GM12878 (cell line): ENCODE results near the gene FCRL6. TPM values are rescaled to one million over a fixed set of nuclear protein-coding genes. Genes with fewer than 3 reads are reported as not detected.

Experiments used
- ATAC-seq: fragments of 200-7000 bp; cut with Tn5 transposase; 3 replicates; pipeline ENCODE4 v1.9.1; 2020; ENCODE audit warnings: mild to moderate bottlenecking, moderate library complexity
- BruUV-seq: library from RNA; stranded (reverse); fragments of 400-500 nt; replicated peaks from 2 replicates; lab custom pipeline; 2021; lab: Mats Ljungman, UMichigan
- CTCF ChIA-PET: fragments of 300-600 bp; sonication (Branson Sonifier 250); formaldehyde crosslinking; extraction: SDS; loops from one replicate; lab custom pipeline; 2021; ENCODE audit warnings: inconsistent platforms; lab: Yijun Ruan, JAX
- POLR2A ChIA-PET: fragments of 350-600 bp; formaldehyde crosslinking; extraction: SDS; loops from one replicate; lab custom pipeline; 2021; ENCODE audit warnings: inconsistent platforms; lab: Charles Lee
- RAD21 ChIA-PET: fragments of 300-600 bp; sonication (Branson Sonifier 250); formaldehyde crosslinking; loops from one replicate; lab custom pipeline; 2023; ENCODE audit warnings: antibody characterized with exemption; ENCODE audit not compliant: unreplicated experiment; lab: Charles Lee
- SMC1A ChIA-PET: fragments of 300-600 bp; sonication (Branson Sonifier 250); formaldehyde crosslinking; loops from one replicate; lab custom pipeline; 2023; ENCODE audit not compliant: unreplicated experiment, uncharacterized antibody; lab: Charles Lee
- DNase-seq: peaks from one replicate; pipeline ENCODE4 v3.0.0-alpha.2; 2011; ENCODE audit warnings: low read depth, low spot score
- FAIRE-seq: peaks from 3 replicates; lab custom pipeline; 2011; peaks lifted over from hg19 to GRCh38; lab: Jason Lieb, UNC
- H2AFZ ChIP-seq: 2 replicates; pipeline ENCODE4 v1.6.0; 2011; ENCODE audit warnings: low read depth, low read length, control low read depth; ENCODE audit not compliant: control insufficient read depth
- H3K27ac ChIP-seq: 2 replicates; pipeline ENCODE4 v1.5.1; 2011; ENCODE audit warnings: control low read depth; ENCODE audit not compliant: control insufficient read depth, insufficient read depth
- H3K27me3 ChIP-seq, 2 experiments: replicated peaks in 1 of 2; 2 replicates each; pipeline versions ENCODE4 v1.6.0 to v1.6.1; 2011; ENCODE audit warnings: low read length in 1 of 2; ENCODE audit not compliant: control insufficient read depth in 2 of 2, insufficient read depth in 2 of 2
- H3K36me3 ChIP-seq, 2 experiments: 2 replicates each; pipeline ENCODE4 v1.5.1; 2011; ENCODE audit warnings: low read length in 1 of 2; ENCODE audit not compliant: control insufficient read depth in 2 of 2, insufficient read depth in 2 of 2
- H3K4me1 ChIP-seq: 2 replicates; pipeline ENCODE4 v1.6.1; 2011; ENCODE audit warnings: mild to moderate bottlenecking, low read length, moderate library complexity, mixed read lengths; ENCODE audit not compliant: control insufficient read depth, insufficient read depth
- H3K4me2 ChIP-seq: 2 replicates; pipeline ENCODE4 v1.6.0; 2011; ENCODE audit warnings: control low read depth; ENCODE audit not compliant: control insufficient read depth, insufficient read depth
- H3K4me3 ChIP-seq: fragments of 200-600 bp; sonication (generic); 2 replicates; pipeline ENCODE4 v1.5.1; 2016
- H3K79me2 ChIP-seq: 2 replicates; pipeline ENCODE4 v1.6.0; 2011; ENCODE audit warnings: low read length; ENCODE audit not compliant: control insufficient read depth, insufficient read depth
- H3K9ac ChIP-seq: 2 replicates; pipeline ENCODE4 v1.8.0; 2011; ENCODE audit warnings: low read length, control low read depth, mixed read lengths; ENCODE audit not compliant: control insufficient read depth, insufficient read depth
- H3K9me3 ChIP-seq: replicated peaks from 3 replicates; pipeline ENCODE4 v1.5.1; 2011; ENCODE audit warnings: mild to moderate bottlenecking, low read length; ENCODE audit not compliant: control insufficient read depth, insufficient read depth
- H4K20me1 ChIP-seq: 2 replicates; pipeline ENCODE4 v1.6.0; 2011; ENCODE audit not compliant: control insufficient read depth, insufficient read depth
- BHLHE40 ChIP-seq, 2 experiments: fragments of 450-650 bp in 1 of 2; IDR thresholded peaks; 2 replicates each; pipeline ENCODE4 v1.6.1; 2011 to 2017; ENCODE audit warnings: low read depth in 2 of 2, borderline replicate concordance in 1 of 2, improper control_type of control experiment in 1 of 2, low read length in 1 of 2, mild to moderate bottlenecking in 1 of 2
- DPF2 ChIP-seq: fragments of 450-650 bp; IDR thresholded peaks from 2 replicates; pipeline ENCODE4 v1.6.1; 2017; ENCODE audit warnings: mild to moderate bottlenecking
- ESRRA ChIP-seq: IDR thresholded peaks from 2 replicates; pipeline ENCODE4 v1.6.1; 2012; ENCODE audit warnings: mild to moderate bottlenecking, low read length, improper control_type of control experiment
- IKZF1 ChIP-seq: fragments of 450-650 bp; conservative IDR thresholded peaks from 2 replicates; pipeline ENCODE4 v1.6.1; 2017; ENCODE audit warnings: antibody characterized with exemption, mild to moderate bottlenecking
- IKZF2 ChIP-seq, 2 experiments: fragments of 450-650 bp; IDR thresholded peaks; 2 replicates each; pipeline ENCODE4 v1.6.1; 2017; ENCODE audit warnings: mild to moderate bottlenecking in 2 of 2, moderate library complexity in 2 of 2
- MEF2A ChIP-seq: IDR thresholded peaks from 2 replicates; pipeline ENCODE4 v1.6.1; 2011; ENCODE audit warnings: low read depth, mild to moderate bottlenecking, low read length, moderate library complexity; ENCODE audit not compliant: insufficient read depth
- MEF2B ChIP-seq: fragments of 450-650 bp; IDR thresholded peaks from 2 replicates; pipeline ENCODE4 v1.6.1; 2018; ENCODE audit warnings: mild to moderate bottlenecking, moderate library complexity; ENCODE audit not compliant: partially characterized antibody, poor library complexity, severe bottlenecking
- MYB ChIP-seq: fragments of 150-350 bp; IDR thresholded peaks from 2 replicates; pipeline ENCODE4 v1.6.1; 2014; ENCODE audit warnings: mild to moderate bottlenecking, low read depth, low read length, borderline replicate concordance
- NR2C1 ChIP-seq: fragments of 450-650 bp; IDR thresholded peaks from 2 replicates; pipeline ENCODE4 v1.6.1; 2017; ENCODE audit warnings: antibody characterized with exemption, mild to moderate bottlenecking, moderate library complexity
- NRF1 ChIP-seq: conservative IDR thresholded peaks from 2 replicates; pipeline ENCODE4 v1.6.1; 2011; ENCODE audit warnings: mild to moderate bottlenecking, low read depth, low read length, improper control_type of control experiment
- PAX8 ChIP-seq: fragments of 450-650 bp; IDR thresholded peaks from 2 replicates; pipeline ENCODE4 v1.6.1; 2017; ENCODE audit warnings: mild to moderate bottlenecking, moderate library complexity
- SMAD5 ChIP-seq: IDR thresholded peaks from 2 replicates; pipeline ENCODE4 v1.6.1; 2016; ENCODE audit warnings: antibody characterized with exemption, low read depth
- SREBF1 ChIP-seq: IDR thresholded peaks from 2 replicates; pipeline ENCODE4 v1.6.1; 2012; ENCODE audit warnings: mild to moderate bottlenecking, low read length
- TCF7 ChIP-seq: IDR thresholded peaks from 2 replicates; pipeline ENCODE4 v1.6.1; 2014; ENCODE audit warnings: antibody characterized with exemption, borderline replicate concordance
- WRNIP1 ChIP-seq: IDR thresholded peaks from 2 replicates; pipeline ENCODE4 v1.6.1; 2011; ENCODE audit warnings: low read depth, low read length, improper control_type of control experiment, borderline replicate concordance
- WGBS: methylation state at CpG from one replicate; pipeline ENCODE4 v1.1.6; 2016; ENCODE audit warnings: low lambda C conversion rate; ENCODE audit not compliant: insufficient replicate concordance, insufficient coverage; ENCODE audit errors: missing lambda C conversion rate; 5-methylcytosine and 5-hydroxymethylcytosine counted together
- in situ Hi-C: fragments of 300-500 bp; cut with MboI; formaldehyde crosslinking; loops from 9 replicates; pipeline ENCODE4 v1.14.3; 2018; ENCODE audit warnings: mixed read lengths
- intact Hi-C: fragments of 100-400 bp; cut with micrococcal nuclease; formaldehyde crosslinking; loops from one replicate; pipeline ENCODE4 v1.14.2; 2022; ENCODE audit not compliant: unreplicated experiment
- polyA plus RNA-seq, 11 experiments: library from polyadenylated mRNA; depleted of rRNA in 4 of 11; unstranded in 6 of 11; stranded (reverse) in 5 of 11; fragments of >200 nt; fragmentation: Nextera tagmentation in 4 of 11; fragmentation: Illumina TruSeq in 1 of 11; extraction: Ambion mirVana in 4 of 11; extraction: Trizol in 1 of 11; gene quantifications; 1 replicate in 1 of 11; 2 replicates in 10 of 11; pipeline versions ENCODE4 v1.2.1 to v1.2.3, GENCODE V29; 2011 to 2016; ENCODE audit warnings: inconsistent platforms in 2 of 11, missing spikeins in 2 of 11, low read depth in 1 of 11
- total RNA-seq, 4 experiments: library from RNA; depleted of rRNA in 3 of 4; stranded (reverse); fragments of >200 nt in 3 of 4; fragmentation: Illumina TruSeq in 1 of 4; extraction: Trizol in 1 of 4; gene quantifications; 2 replicates each; pipeline versions ENCODE4 v1.2.1 to v1.2.3, GENCODE V29; 2013 to 2021
- TF ChIP-seq, protein P1 (sequence below): fragments of 450-650 bp; conservative IDR thresholded peaks from 2 replicates; pipeline ENCODE4 v1.6.1; 2017; ENCODE audit warnings: mild to moderate bottlenecking, moderate library complexity
- TF ChIP-seq, protein P2 (sequence below): fragments of 450-650 bp; IDR thresholded peaks from 2 replicates; pipeline ENCODE4 v1.6.1; 2017; ENCODE audit warnings: borderline replicate concordance
- TF ChIP-seq, protein P3 (sequence below): IDR thresholded peaks from 2 replicates; pipeline ENCODE4 v1.6.1; 2011; ENCODE audit warnings: borderline replicate concordance, low read depth, mild to moderate bottlenecking, moderate library complexity, low read length; ENCODE audit not compliant: insufficient read depth, poor library complexity, severe bottlenecking

Gene FCRL6
- total and polyA plus RNA-seq, 10 of the 15 experiments (the other 5 are each of a cell fraction or from before 2014, with no cell fraction given) = 0.04 to 0.16 (median 0.11) TPM; not detected in 7

GRCh38 chr1:159802111-159802510 is at the start of gene FCRL6 (continued):
- TF ChIP-seq MYB (no peak), ESRRA (no peak), SREBF1 (no peak), DPF2 (no peak), TCF7 (no peak)
- TF ChIP-seq, protein P1, sequence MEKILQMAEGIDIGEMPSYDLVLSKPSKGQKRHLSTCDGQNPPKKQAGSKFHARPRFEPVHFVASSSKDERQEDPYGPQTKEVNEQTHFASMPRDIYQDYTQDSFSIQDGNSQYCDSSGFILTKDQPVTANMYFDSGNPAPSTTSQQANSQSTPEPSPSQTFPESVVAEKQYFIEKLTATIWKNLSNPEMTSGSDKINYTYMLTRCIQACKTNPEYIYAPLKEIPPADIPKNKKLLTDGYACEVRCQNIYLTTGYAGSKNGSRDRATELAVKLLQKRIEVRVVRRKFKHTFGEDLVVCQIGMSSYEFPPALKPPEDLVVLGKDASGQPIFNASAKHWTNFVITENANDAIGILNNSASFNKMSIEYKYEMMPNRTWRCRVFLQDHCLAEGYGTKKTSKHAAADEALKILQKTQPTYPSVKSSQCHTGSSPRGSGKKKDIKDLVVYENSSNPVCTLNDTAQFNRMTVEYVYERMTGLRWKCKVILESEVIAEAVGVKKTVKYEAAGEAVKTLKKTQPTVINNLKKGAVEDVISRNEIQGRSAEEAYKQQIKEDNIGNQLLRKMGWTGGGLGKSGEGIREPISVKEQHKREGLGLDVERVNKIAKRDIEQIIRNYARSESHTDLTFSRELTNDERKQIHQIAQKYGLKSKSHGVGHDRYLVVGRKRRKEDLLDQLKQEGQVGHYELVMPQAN = no peak
- TF ChIP-seq, protein P2, sequence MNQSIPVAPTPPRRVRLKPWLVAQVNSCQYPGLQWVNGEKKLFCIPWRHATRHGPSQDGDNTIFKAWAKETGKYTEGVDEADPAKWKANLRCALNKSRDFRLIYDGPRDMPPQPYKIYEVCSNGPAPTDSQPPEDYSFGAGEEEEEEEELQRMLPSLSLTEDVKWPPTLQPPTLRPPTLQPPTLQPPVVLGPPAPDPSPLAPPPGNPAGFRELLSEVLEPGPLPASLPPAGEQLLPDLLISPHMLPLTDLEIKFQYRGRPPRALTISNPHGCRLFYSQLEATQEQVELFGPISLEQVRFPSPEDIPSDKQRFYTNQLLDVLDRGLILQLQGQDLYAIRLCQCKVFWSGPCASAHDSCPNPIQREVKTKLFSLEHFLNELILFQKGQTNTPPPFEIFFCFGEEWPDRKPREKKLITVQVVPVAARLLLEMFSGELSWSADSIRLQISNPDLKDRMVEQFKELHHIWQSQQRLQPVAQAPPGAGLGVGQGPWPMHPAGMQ = no peak

- Histone ChIP-seq H2AFZ (no peak overlapping the region), H4K20me1 (no peaks in the 10 kb centered on the region), H3K4me1 (no peaks in the 10 kb centered on the region), H3K4me3 (no peak overlapping the region), H3K36me3 (no peaks in the 10 kb centered on the region), H3K79me2 (no peaks in the 10 kb centered on the region), H3K4me2 (no peak overlapping the region), H3K27ac (no peak overlapping the region), H3K9me3 (no peaks in the 10 kb centered on the region), H3K27me3 (no peaks in the 10 kb centered on the region), H3K9ac (no peak overlapping the region)
- intact Hi-C loops (no loop called here), in situ Hi-C loops (no loop called here)
- ATAC-seq (no peak), DNase-seq (no peak), FAIRE-seq (no peak)
- RAD21 ChIA-PET = no interaction called here
- CTCF ChIA-PET = no interaction called here
- TF ChIP-seq SMAD5 (no peak), NR2C1 (no peak), BHLHE40 (IDR thresholded peaks at IDR 0.05; ENCODE audit: borderline replicate concordance in 1 of 2, low read depth in 2 of 2, low read length in 1 of 2) (no peak), IKZF2 (IDR thresholded peaks at IDR 0.05) (no peak), IKZF1 (no peak), WRNIP1 (no peak), PAX8 (no peak), MEF2B (no peak), NRF1 (no peak), MEF2A (no peak)
- TF ChIP-seq, protein P3, sequence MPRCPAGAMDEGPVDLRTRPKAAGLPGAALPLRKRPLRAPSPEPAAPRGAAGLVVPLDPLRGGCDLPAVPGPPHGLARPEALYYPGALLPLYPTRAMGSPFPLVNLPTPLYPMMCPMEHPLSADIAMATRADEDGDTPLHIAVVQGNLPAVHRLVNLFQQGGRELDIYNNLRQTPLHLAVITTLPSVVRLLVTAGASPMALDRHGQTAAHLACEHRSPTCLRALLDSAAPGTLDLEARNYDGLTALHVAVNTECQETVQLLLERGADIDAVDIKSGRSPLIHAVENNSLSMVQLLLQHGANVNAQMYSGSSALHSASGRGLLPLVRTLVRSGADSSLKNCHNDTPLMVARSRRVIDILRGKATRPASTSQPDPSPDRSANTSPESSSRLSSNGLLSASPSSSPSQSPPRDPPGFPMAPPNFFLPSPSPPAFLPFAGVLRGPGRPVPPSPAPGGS = no peak
- SMC1A ChIA-PET = no interaction called here
- POLR2A ChIA-PET = no interaction called here
- BruUV-seq = no TSS peak
- WGBS = 0% methylated on average over 4 of the region's 4 CpGs
Observed at GRCh38 chr1:159753386-159753785, 48.8 kb upstream of the FCRL6 start.
